Skeletal muscle satellite cell (primary cell): ENCODE data around the gene HYAL1.

ENCODE experiments used
- H3K27me3 ChIP-seq: 2 replicates; pipeline ENCODE4 v1.7.0; 2013; ENCODE audit warnings: low read length; ENCODE audit not compliant: control insufficient read depth, insufficient read depth
- H3K36me3 ChIP-seq: 2 replicates; pipeline ENCODE4 v1.7.0; 2013; ENCODE audit warnings: mild to moderate bottlenecking, control low read depth, low read length; ENCODE audit not compliant: insufficient read depth
- H3K4me1 ChIP-seq: 2 replicates; pipeline ENCODE4 v1.7.0; 2013; ENCODE audit warnings: low read length; ENCODE audit not compliant: control insufficient read depth, insufficient read depth
- H3K4me2 ChIP-seq: 2 replicates; pipeline ENCODE4 v1.7.0; 2013; ENCODE audit warnings: mild to moderate bottlenecking, low read length
- H3K4me3 ChIP-seq: 2 replicates; pipeline ENCODE4 v1.7.0; 2013; ENCODE audit warnings: low read length
- H3K9ac ChIP-seq: 2 replicates; pipeline ENCODE4 v1.7.0; 2013; ENCODE audit warnings: mild to moderate bottlenecking, low read depth, low read length, moderate library complexity
- H3K9me3 ChIP-seq: replicated peaks from 2 replicates; pipeline ENCODE4 v1.7.0; 2013; ENCODE audit warnings: mild to moderate bottlenecking, control low read depth, low read length

The HYAL1 gene

DNA sequence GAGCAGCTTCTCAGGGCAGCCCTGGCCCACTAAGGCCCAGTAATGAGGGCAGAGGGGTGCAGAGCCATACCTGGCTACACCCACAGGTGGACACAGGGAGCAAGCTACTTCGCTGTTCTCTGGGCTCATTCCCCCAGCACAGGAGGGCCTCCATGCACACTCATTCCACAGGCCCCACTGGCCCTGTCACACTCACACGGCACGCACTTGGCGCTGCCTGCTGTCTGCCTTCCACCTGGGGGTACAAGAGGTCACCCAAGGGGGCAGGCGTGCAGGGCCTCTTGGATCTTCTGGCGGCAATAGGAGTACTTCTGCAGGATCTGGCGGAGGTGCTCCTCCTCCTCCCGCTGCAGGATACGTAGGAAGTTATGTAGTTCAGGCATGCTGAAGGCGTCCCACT, 27.0 kb upstream of the HYAL1 start:
- Histone ChIP-seq H3K4me3 (no peak overlapping the region), H3K27me3 (no peaks in the 10 kb centered on the region), H3K4me1 (peaks cover 37% of the 10 kb centered on the region), H3K9ac (no peak overlapping the region), H3K9me3 (no peaks in the 10 kb centered on the region), H3K4me2 (no peak overlapping the region), H3K36me3 (peaks cover 39% of the 10 kb centered on the region)

GRCh38 chr3:50327943-50328691, 24.7 kb upstream of the HYAL1 start, which contains the start of gene TUSC2:
TSS of gene TUSC2 (minus strand) at chr3:50328223. CDS start at chr3:50328099, 124 bp downstream.
- H3K4me1 ChIP-seq, result peaks cover 15% of the 10 kb centered on the region
- peaks cover 39% of the 10 kb centered on the region for H3K36me3 ChIP-seq
- peak within 1 kb of the TSS; percentile 92 for H3K4me3 ChIP-seq
- H3K4me2 ChIP-seq, result peak within 1 kb of the TSS; percentile 99
- H3K9ac ChIP-seq, result peak within 1 kb of the TSS; percentile 96
- H3K27me3 ChIP-seq, result no peaks in the 10 kb centered on the region
- no peaks in the 10 kb centered on the region for H3K9me3 ChIP-seq

- Histone ChIP-seq H3K4me1 (peaks cover 21% of the 10 kb centered on the region), H3K9ac (peak overlapping the region; percentile 96), H3K4me2 (peak overlapping the region; percentile 99), H3K9me3 (no peaks in the 10 kb centered on the region), H3K36me3 (peaks cover 38% of the 10 kb centered on the region), H3K4me3 (peak overlapping the region; percentile 92), H3K27me3 (no peaks in the 10 kb centered on the region)
Measured at GRCh38 chr3:50327129-50327528, 23.8 kb upstream of the HYAL1 start.

DNA sequence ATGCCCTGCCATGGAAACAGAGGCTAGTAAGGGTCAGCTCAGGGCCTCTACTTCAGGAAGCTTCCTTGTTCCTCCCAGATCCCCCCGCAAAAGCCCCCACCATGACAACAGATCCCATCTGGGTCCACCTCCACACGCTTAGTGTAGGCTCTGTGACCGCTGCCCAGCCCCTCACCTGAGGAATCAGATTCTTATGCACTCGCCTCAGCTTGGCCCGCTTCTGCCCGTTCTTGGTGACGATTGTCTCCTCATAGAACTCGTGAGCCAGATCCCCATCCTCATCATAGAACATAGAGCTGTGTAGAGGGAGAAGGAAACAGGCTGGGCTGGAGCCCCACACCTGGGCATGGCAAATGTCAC, 22.8 kb upstream of the HYAL1 start:
- H3K9ac ChIP-seq, result no peak overlapping the region
- no peaks in the 10 kb centered on the region for H3K27me3 ChIP-seq
- H3K9me3 ChIP-seq, result no peaks in the 10 kb centered on the region
- peaks cover 25% of the 10 kb centered on the region for H3K4me1 ChIP-seq
- peaks cover 28% of the 10 kb centered on the region for H3K36me3 ChIP-seq
- no peak overlapping the region for H3K4me3 ChIP-seq
- H3K4me2 ChIP-seq, result no peak overlapping the region

GRCh38 chr3:50325497-50326181, 22.3 kb upstream of the HYAL1 start:
- H3K9ac ChIP-seq, result no peak overlapping the region
- H3K9me3 ChIP-seq, result no peaks in the 10 kb centered on the region
- no peaks in the 10 kb centered on the region for H3K27me3 ChIP-seq
- H3K4me2 ChIP-seq, result no peak overlapping the region
- H3K4me3 ChIP-seq, result no peak overlapping the region
- peaks cover 25% of the 10 kb centered on the region for H3K4me1 ChIP-seq
- H3K36me3 ChIP-seq, result peaks cover 23% of the 10 kb centered on the region

- Histone ChIP-seq H3K9me3 (no peaks in the 10 kb centered on the region), H3K36me3 (peaks cover 18% of the 10 kb centered on the region), H3K9ac (no peak overlapping the region), H3K4me2 (no peak overlapping the region), H3K4me1 (peaks cover 30% of the 10 kb centered on the region), H3K27me3 (no peaks in the 10 kb centered on the region), H3K4me3 (no peak overlapping the region)
Measured at GRCh38 chr3:50325113-50325480, 21.7 kb upstream of the HYAL1 start.

- Histone ChIP-seq H3K27me3 (no peaks in the 10 kb centered on the region), H3K4me1 (peaks cover 34% of the 10 kb centered on the region), H3K9me3 (no peaks in the 10 kb centered on the region), H3K9ac (no peak overlapping the region), H3K4me2 (no peak overlapping the region), H3K36me3 (peaks cover 16% of the 10 kb centered on the region), H3K4me3 (no peak overlapping the region)
Measured at GRCh38 chr3:50324351-50325112, 21.2 kb upstream of the HYAL1 start.

DNA sequence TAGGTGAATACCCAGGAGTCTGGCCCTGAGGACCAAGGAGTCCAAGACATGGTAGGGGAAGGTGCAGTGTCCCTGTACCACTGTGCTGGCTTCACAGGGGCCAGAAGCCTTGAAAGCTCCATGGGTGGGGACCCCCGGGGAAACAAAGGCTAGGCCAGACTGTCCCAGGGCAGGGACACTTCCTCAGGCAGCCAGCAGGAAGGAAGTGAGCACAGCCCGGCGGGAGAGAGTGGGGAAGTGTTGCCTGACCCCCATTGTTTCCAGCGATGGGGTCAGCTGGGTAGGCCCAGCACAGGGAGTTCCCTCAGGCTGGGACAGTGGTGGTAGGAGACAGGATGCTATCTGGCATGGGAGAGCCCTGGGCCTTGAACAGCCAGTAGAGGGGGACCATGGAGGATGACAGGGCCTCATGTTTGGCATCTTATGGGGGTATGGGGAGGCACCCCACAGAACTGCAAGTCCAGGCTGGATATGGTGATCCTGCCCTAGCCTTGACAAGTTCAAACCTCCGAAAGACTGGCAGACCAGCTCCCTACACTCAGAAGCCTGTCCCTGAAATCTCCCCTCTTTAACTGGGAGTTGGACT, 20.3 kb upstream of the HYAL1 start:
- H3K4me1 ChIP-seq, result peaks cover 40% of the 10 kb centered on the region
- H3K9ac ChIP-seq, result no peak overlapping the region
- H3K36me3 ChIP-seq, result peaks cover 18% of the 10 kb centered on the region
- no peaks in the 10 kb centered on the region for H3K9me3 ChIP-seq
- H3K4me2 ChIP-seq, result no peak overlapping the region
- no peaks in the 10 kb centered on the region for H3K27me3 ChIP-seq
- H3K4me3 ChIP-seq, result no peak overlapping the region

DNA sequence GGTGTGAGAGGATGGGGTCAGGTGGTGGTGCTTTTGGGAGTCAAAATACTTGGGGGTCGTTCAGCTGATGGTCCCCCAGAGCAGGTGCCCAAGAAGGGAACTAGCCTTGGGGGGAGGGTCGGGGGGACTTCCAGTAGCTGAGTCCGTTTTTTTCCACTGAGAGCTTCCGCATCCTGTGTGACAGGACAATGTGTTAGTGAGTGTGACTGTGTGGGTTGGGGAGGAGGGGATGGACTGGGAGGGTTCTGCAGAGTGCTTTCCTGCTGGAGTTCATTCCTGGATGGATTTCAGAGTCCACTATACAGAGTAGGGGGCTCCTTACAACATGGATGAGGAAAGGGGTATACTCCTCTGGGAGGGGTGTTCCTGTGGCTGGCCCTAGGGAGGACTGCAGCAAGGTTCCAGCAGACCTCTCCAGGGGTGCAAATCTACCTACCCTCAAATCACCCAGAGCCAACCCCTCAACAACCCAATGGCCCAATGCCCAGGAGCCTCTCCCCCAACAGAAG, 19.8 kb upstream of the HYAL1 start:
- no peak overlapping the region for H3K9ac ChIP-seq
- no peak overlapping the region for H3K4me2 ChIP-seq
- no peaks in the 10 kb centered on the region for H3K27me3 ChIP-seq
- no peaks in the 10 kb centered on the region for H3K9me3 ChIP-seq
- H3K4me3 ChIP-seq, result no peak overlapping the region
- peaks cover 34% of the 10 kb centered on the region for H3K4me1 ChIP-seq
- peaks cover 24% of the 10 kb centered on the region for H3K36me3 ChIP-seq

- Histone ChIP-seq H3K4me1 (peaks cover 34% of the 10 kb centered on the region), H3K27me3 (no peaks in the 10 kb centered on the region), H3K9ac (peak within 1 kb of the TSS; percentile 96), H3K4me3 (peak within 1 kb of the TSS; percentile 73), H3K9me3 (no peaks in the 10 kb centered on the region), H3K36me3 (peaks cover 29% of the 10 kb centered on the region), H3K4me2 (peak within 1 kb of the TSS; percentile 85)
Measured at GRCh38 chr3:50322386-50323091, 19.2 kb upstream of the HYAL1 start, which contains the start of gene HYAL2. TSS of gene HYAL2 (minus strand) at chr3:50322745. CDS start at chr3:50320489, 2,256 bp downstream.

DNA sequence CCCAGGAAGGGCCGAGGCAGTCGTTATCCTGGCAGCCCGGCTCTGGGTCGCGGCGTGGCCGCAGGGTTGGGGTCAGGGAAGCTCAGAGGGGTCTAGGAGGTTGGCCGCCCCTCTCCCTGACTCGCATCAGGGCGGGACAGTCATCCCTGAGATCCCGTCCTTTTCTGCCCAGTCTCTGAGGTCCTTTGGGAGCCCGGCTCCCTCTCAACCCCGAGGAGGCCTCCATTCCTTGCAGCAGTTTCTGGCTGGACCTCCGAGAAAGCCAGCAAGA, 18.7 kb upstream of the HYAL1 start:
- peak overlapping the region; percentile 96 for H3K9ac ChIP-seq
- H3K27me3 ChIP-seq, result no peaks in the 10 kb centered on the region
- H3K4me3 ChIP-seq, result peak overlapping the region; percentile 73
- H3K9me3 ChIP-seq, result no peaks in the 10 kb centered on the region
- H3K4me1 ChIP-seq, result peaks cover 29% of the 10 kb centered on the region
- H3K36me3 ChIP-seq, result peaks cover 29% of the 10 kb centered on the region
- H3K4me2 ChIP-seq, result peak overlapping the region; percentile 85
